H9 (cell line): Measurements from ENCODE around the gene SBF1. TPM values are rescaled to one million over a fixed set of nuclear protein-coding genes. Genes with fewer than 3 reads are reported as not detected.

Experiments used
- DNase-seq: peaks from one replicate; pipeline ENCODE4 v3.0.0-alpha.2; 2017
- H2AFZ ChIP-seq: one replicate; pipeline ENCODE4 v1.6.1; 2013; ENCODE audit warnings: mild to moderate bottlenecking, low read length, control low read depth, moderate library complexity
- H2AK5ac ChIP-seq: 2 replicates; pipeline ENCODE4 v1.6.1; 2013; ENCODE audit warnings: low read length, control low read depth, mixed read lengths; ENCODE audit not compliant: insufficient read length
- H2BK120ac ChIP-seq: one replicate; pipeline ENCODE4 v1.6.1; 2013; ENCODE audit warnings: low read depth, mild to moderate bottlenecking, low read length, control low read depth, inconsistent platforms; ENCODE audit not compliant: poor library complexity, severe bottlenecking
- H2BK12ac ChIP-seq: 2 replicates; pipeline ENCODE4 v1.6.1; 2013; ENCODE audit warnings: low read length, control low read depth, mixed read lengths, low read depth; ENCODE audit not compliant: insufficient read length
- H2BK15ac ChIP-seq: 2 replicates; pipeline ENCODE4 v1.6.1; 2013; ENCODE audit warnings: low read depth, low read length, control low read depth
- H2BK20ac ChIP-seq: one replicate; pipeline ENCODE4 v1.6.1; 2013; ENCODE audit warnings: low read depth, mild to moderate bottlenecking, low read length, control low read depth, inconsistent platforms; ENCODE audit not compliant: poor library complexity, severe bottlenecking
- H2BK5ac ChIP-seq: 2 replicates; pipeline ENCODE4 v1.6.1; 2013; ENCODE audit warnings: low read length, control low read depth, mixed read lengths; ENCODE audit not compliant: insufficient read length
- H3K14ac ChIP-seq: 2 replicates; pipeline ENCODE4 v1.6.1; 2013; ENCODE audit warnings: low read length, control low read depth; ENCODE audit not compliant: insufficient read depth
- H3K18ac ChIP-seq: 2 replicates; pipeline ENCODE4 v1.6.1; 2013; ENCODE audit warnings: low read depth, mild to moderate bottlenecking, mixed read lengths, low read length, control low read depth; ENCODE audit not compliant: insufficient read length
- H3K23ac ChIP-seq: 2 replicates; pipeline ENCODE4 v1.6.1; 2013; ENCODE audit warnings: low read length, control low read depth, mixed read lengths, low read depth; ENCODE audit not compliant: insufficient read length
- H3K23me2 ChIP-seq: 2 replicates; pipeline ENCODE4 v1.6.1; 2013; ENCODE audit warnings: low read depth, mild to moderate bottlenecking, mixed read lengths, low read length, control low read depth; ENCODE audit not compliant: insufficient read length, poor library complexity, severe bottlenecking
- H3K27ac ChIP-seq: 2 replicates; pipeline ENCODE4 v1.5.1; 2013; ENCODE audit warnings: low read length, control low read depth, mixed read lengths, low read depth; ENCODE audit not compliant: insufficient read length
- H3K27me3 ChIP-seq: 2 replicates; pipeline ENCODE4 v1.6.1; 2013; ENCODE audit warnings: low read length, control low read depth, inconsistent platforms; ENCODE audit not compliant: insufficient read depth
- H3K4ac ChIP-seq: 2 replicates; pipeline ENCODE4 v1.6.1; 2013; ENCODE audit warnings: low read depth, mild to moderate bottlenecking, control low read depth, inconsistent platforms, low read length, moderate library complexity
- H3K4me1 ChIP-seq: 2 replicates; pipeline ENCODE4 v1.6.1; 2013; ENCODE audit warnings: low read length, control low read depth, inconsistent platforms; ENCODE audit not compliant: insufficient read depth
- H3K4me2 ChIP-seq: 2 replicates; pipeline ENCODE4 v1.6.1; 2013; ENCODE audit warnings: low read length, control low read depth, mixed read lengths; ENCODE audit not compliant: insufficient read length, insufficient read depth
- H3K56ac ChIP-seq: 2 replicates; pipeline ENCODE4 v1.6.1; 2013; ENCODE audit warnings: low read depth, mild to moderate bottlenecking, mixed read lengths, low read length, control low read depth; ENCODE audit not compliant: insufficient read length
- H3K79me1 ChIP-seq: 2 replicates; pipeline ENCODE4 v1.6.1; 2013; ENCODE audit warnings: low read depth, mild to moderate bottlenecking, moderate library complexity, low read length, control low read depth, inconsistent platforms; ENCODE audit not compliant: insufficient read depth, poor library complexity, severe bottlenecking
- H3K79me2 ChIP-seq: 2 replicates; pipeline ENCODE4 v1.6.1; 2013; ENCODE audit warnings: low read length, control low read depth, inconsistent platforms; ENCODE audit not compliant: insufficient read depth
- H3K9ac ChIP-seq: 2 replicates; pipeline ENCODE4 v1.6.1; 2013; ENCODE audit warnings: low read length, control low read depth, mixed read lengths; ENCODE audit not compliant: insufficient read length; ENCODE audit errors: extremely low read depth
- H3K9me3 ChIP-seq: one replicate; pipeline ENCODE4 v1.6.1; 2013; ENCODE audit warnings: low read depth, low read length, inconsistent platforms; ENCODE audit not compliant: control insufficient read depth
- H3T11ph ChIP-seq: one replicate; pipeline ENCODE4 v1.6.1; 2013; ENCODE audit warnings: mild to moderate bottlenecking, low read length, control low read depth, inconsistent platforms
- H4K20me1 ChIP-seq: one replicate; pipeline ENCODE4 v1.6.1; 2013; ENCODE audit not compliant: control insufficient read depth, insufficient read length, insufficient read depth
- H4K5ac ChIP-seq: 2 replicates; pipeline ENCODE4 v1.6.1; 2013; ENCODE audit warnings: low read depth, mild to moderate bottlenecking, mixed read lengths, low read length, control low read depth; ENCODE audit not compliant: insufficient read length
- H4K8ac ChIP-seq: replicated peaks from 2 replicates; pipeline ENCODE4 v1.6.1; 2013; ENCODE audit warnings: low read length, control low read depth, mixed read lengths, low read depth; ENCODE audit not compliant: insufficient read length
- H4K91ac ChIP-seq: 2 replicates; pipeline ENCODE4 v1.6.1; 2013; ENCODE audit warnings: low read depth, mild to moderate bottlenecking, moderate library complexity, mixed read lengths, low read length, control low read depth; ENCODE audit not compliant: insufficient read length
- H3K27ac Mint-ChIP-seq, 3 experiments: 2 replicates in 2 of 3; 3 replicates in 1 of 3; pipeline ENCODE4 v1.8.0; 2020 to 2021; ENCODE audit warnings: mixed read lengths in 3 of 3, mild to moderate bottlenecking in 1 of 3, moderate library complexity in 1 of 3
- H3K27me3 Mint-ChIP-seq: 2 replicates; pipeline ENCODE4 v1.8.0; 2021; ENCODE audit warnings: low read depth, mild to moderate bottlenecking, moderate library complexity, mixed read lengths
- H3K36me3 Mint-ChIP-seq, 3 experiments: 2 replicates in 2 of 3; 3 replicates in 1 of 3; pipeline ENCODE4 v1.8.0; 2020 to 2021; ENCODE audit warnings: low read depth in 3 of 3, mixed read lengths in 3 of 3; ENCODE audit not compliant: insufficient read depth in 1 of 3
- H3K4me1 Mint-ChIP-seq, 2 experiments: 2 replicates each; pipeline ENCODE4 v1.8.0; 2020; ENCODE audit warnings: mixed read lengths in 2 of 2
- H3K4me3 Mint-ChIP-seq, 2 experiments: 2 replicates in 1 of 2; 3 replicates in 1 of 2; pipeline ENCODE4 v1.8.0; 2020 to 2021; ENCODE audit warnings: mild to moderate bottlenecking in 2 of 2, mixed read lengths in 2 of 2, moderate library complexity in 1 of 2
- H3K9me3 Mint-ChIP-seq, 2 experiments: 2 replicates in 1 of 2; 3 replicates in 1 of 2; pipeline ENCODE4 v1.8.0; 2020; ENCODE audit warnings: mild to moderate bottlenecking in 2 of 2, mixed read lengths in 2 of 2, moderate library complexity in 1 of 2
- CTCF ChIP-seq: fragments of 200-600 bp; sonication (generic); conservative IDR thresholded peaks from 3 replicates; pipeline ENCODE4 v1.8.0; 2021; ENCODE audit warnings: antibody characterized with exemption, mild to moderate bottlenecking
- WGBS: extraction: QIAGEN DNeasy Blood & Tissue Kit; methylation state at CpG from one replicate; pipeline ENCODE4 v1.1.7; 2013; ENCODE audit warnings: missing lambda C conversion rate, low lambda C conversion rate, mixed read lengths; ENCODE audit not compliant: insufficient read length; ENCODE audit errors: extremely low coverage; 5-methylcytosine and 5-hydroxymethylcytosine counted together
- total RNA-seq: library from RNA; stranded (reverse); gene quantifications from 2 replicates; pipeline ENCODE4 v1.2.1, GENCODE V29; 2021

SBF1 gene
- total RNA-seq, 1 experiment from 2014 or later: 69.8 TPM

- H3K4me1 ChIP-seq: no peaks in the 10 kb centered on the region
- Mint-ChIP-seq H3K4me1 (no peaks in the 10 kb centered on the region), H3K36me3 (peaks cover 5 to 41% (median 32%) of the 10 kb centered on the region in 3 experiments; a peak in 6 of 7 replicates), H3K9me3 (no peaks in the 10 kb centered on the region), H3K27me3 (no peaks in the 10 kb centered on the region), H3K27ac (no peak overlapping the region), H3K4me3 (no peak overlapping the region)
- no peak overlapping the region for H3K9ac ChIP-seq
- no peak overlapping the region for H2AFZ ChIP-seq
- no peak overlapping the region for H3T11ph ChIP-seq
- H2BK5ac ChIP-seq: no peak overlapping the region
- H2BK15ac ChIP-seq: no peak overlapping the region
- H4K20me1 ChIP-seq: no peaks in the 10 kb centered on the region
- no peak overlapping the region for H3K4me2 ChIP-seq
- H3K79me2 ChIP-seq: no peaks in the 10 kb centered on the region
- no peak overlapping the region for H2BK20ac ChIP-seq
- no peak overlapping the region for H3K27ac ChIP-seq
- H3K23ac ChIP-seq: no peak overlapping the region
- WGBS: no CpG with 5 or more reads among the region's 37 CpGs
- H3K56ac ChIP-seq: no peak overlapping the region
- no peak overlapping the region for H2AK5ac ChIP-seq
- no peak overlapping the region for H4K5ac ChIP-seq
- H3K79me1 ChIP-seq: no peaks in the 10 kb centered on the region
- peak; percentile 20 for DNase-seq
- TF ChIP-seq CTCF: no peak
- no peak overlapping the region for H3K14ac ChIP-seq
- H4K91ac ChIP-seq: no peak overlapping the region
- H2BK120ac ChIP-seq: no peak overlapping the region
- H3K23me2 ChIP-seq: no peaks in the 10 kb centered on the region
- no peak overlapping the region for H4K8ac ChIP-seq
- no peak overlapping the region for H2BK12ac ChIP-seq
- H3K9me3 ChIP-seq: no peaks in the 10 kb centered on the region
- no peaks in the 10 kb centered on the region for H3K27me3 ChIP-seq
- H3K18ac ChIP-seq: no peak overlapping the region
- H3K4ac ChIP-seq: no peak overlapping the region
Measured at GRCh38 chr22:50436015-50436830, 38.6 kb downstream of the SBF1 start.
